ENCODE data around the gene TAS2R31.

DNA sequence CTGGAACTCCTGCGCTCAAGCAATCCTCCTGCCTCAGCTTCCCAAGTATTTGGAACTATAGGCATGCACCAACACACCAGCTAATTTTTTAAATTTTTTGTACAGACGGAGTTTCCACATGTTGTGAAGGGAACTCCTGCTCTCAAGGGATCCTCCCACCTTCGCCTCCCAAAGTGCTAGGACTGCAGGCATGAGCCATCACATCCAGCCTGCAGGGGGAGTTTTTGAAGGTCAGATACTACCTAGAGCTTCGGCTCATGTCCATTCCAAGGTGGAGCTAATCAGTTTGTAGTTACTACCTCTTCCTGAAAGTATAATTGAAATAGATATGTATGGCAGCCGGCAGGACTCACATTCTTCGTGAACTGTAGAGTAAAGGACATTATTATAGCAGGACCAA, 5.1 kb downstream of the TAS2R31 start:
- TF ChIP-seq CTCF (IDR thresholded peaks at IDR 0.05) = no peak
- TF ChIP-seq POLR2A (IDR thresholded peaks at IDR 0.05) = no peak
- TF ChIP-seq POLR2AphosphoS5 (IDR thresholded peaks at IDR 0.05) = no peak
- no peak for TF ChIP-seq EP300 (IDR thresholded peaks at IDR 0.05)
